Stimulated activated CD8-positive, alpha-beta memory T cell treated with anti-CD3 and anti-CD28 coated beads, Interleukin-7, amount 100 ng/mL, for 4 hours (primary cell): ENCODE data around the gene HBA1.
"Not testable (repeated sequence)": the region's sequence is repeated elsewhere in the genome, so short reads cannot be mapped to it uniquely, and the experiment has no call there.

ENCODE experiments used
- DNase-seq, 2 donors: peaks; one replicate each; pipeline ENCODE4 v3.0.0-alpha.2; 2020; ENCODE audit warnings: low read depth in 2 of 2

HBA1 gene

GRCh38 chr16:175011-175949, 1.2 kb upstream of the HBA1 start:
- DNase-seq, result no peak

GRCh38 chr16:176006-176405, 474 bp upstream of the HBA1 start:
- not testable (repeated sequence) for DNase-seq

- no peak for DNase-seq
Observed at GRCh38 chr16:177394-177822, 928 bp downstream of the HBA1 start.

- DNase-seq, result no peak
Observed at GRCh38 chr16:177981-178667, 1.6 kb downstream of the HBA1 start.

GRCh38 chr16:178668-179015, 2.2 kb downstream of the HBA1 start:
- DNase-seq, result no peak

- no peak for DNase-seq
Observed at GRCh38 chr16:179211-180092, 3.0 kb downstream of the HBA1 start.

- DNase-seq, result no peak
Observed at GRCh38 chr16:180101-180675, 3.7 kb downstream of the HBA1 start, which contains the start of gene HBQ1. HBQ1 (plus strand) TSS chr16:180459; CDS start chr16:180487, 28 bp downstream.

- peak; percentile 62 to 71 for DNase-seq
Observed at GRCh38 chr16:180681-181564, 4.4 kb downstream of the HBA1 start.

- DNase-seq, result no peak
Observed at GRCh38 chr16:181565-182021, 5.1 kb downstream of the HBA1 start.

GRCh38 chr16:183005-183404, 6.5 kb downstream of the HBA1 start:
- DNase-seq, result no peak

- DNase-seq, result no peak
Observed at GRCh38 chr16:185213-185612, 8.7 kb downstream of the HBA1 start.

- no peak for DNase-seq
Observed at GRCh38 chr16:185691-186090, 9.2 kb downstream of the HBA1 start.

GRCh38 chr16:187330-187729, 10.8 kb downstream of the HBA1 start:
- DNase-seq, result no peak

GRCh38 chr16:188674-189073, 12.2 kb downstream of the HBA1 start:
- no peak for DNase-seq

- DNase-seq, result no peak
Observed at GRCh38 chr16:189604-190186, 13.2 kb downstream of the HBA1 start.

GRCh38 chr16:191831-192230, 15.4 kb downstream of the HBA1 start:
- no peak for DNase-seq

- no peak for DNase-seq
Observed at GRCh38 chr16:192686-193085, 16.2 kb downstream of the HBA1 start.

- no peak for DNase-seq
Observed at GRCh38 chr16:193441-193840, 17.0 kb downstream of the HBA1 start.

GRCh38 chr16:194516-194915, 18.0 kb downstream of the HBA1 start:
- no peak for DNase-seq

GRCh38 chr16:200388-200787, 23.9 kb downstream of the HBA1 start:
- no peak for DNase-seq
